A549 treated with CORT108297 at 1 μM for 4 hours (cell line): ENCODE measurements around the gene RGMA. TPM values are rescaled to one million over a fixed set of nuclear protein-coding genes. Genes with fewer than 3 reads are reported as not detected.

Source experiments
- total RNA-seq: library from RNA; stranded (reverse); fragments of 200-300 nt; extraction: Qiagen RNA extraction; gene quantifications from 5 replicates; pipeline ENCODE4 v1.2.3, GENCODE V29; 2022

The RGMA gene, protein sequence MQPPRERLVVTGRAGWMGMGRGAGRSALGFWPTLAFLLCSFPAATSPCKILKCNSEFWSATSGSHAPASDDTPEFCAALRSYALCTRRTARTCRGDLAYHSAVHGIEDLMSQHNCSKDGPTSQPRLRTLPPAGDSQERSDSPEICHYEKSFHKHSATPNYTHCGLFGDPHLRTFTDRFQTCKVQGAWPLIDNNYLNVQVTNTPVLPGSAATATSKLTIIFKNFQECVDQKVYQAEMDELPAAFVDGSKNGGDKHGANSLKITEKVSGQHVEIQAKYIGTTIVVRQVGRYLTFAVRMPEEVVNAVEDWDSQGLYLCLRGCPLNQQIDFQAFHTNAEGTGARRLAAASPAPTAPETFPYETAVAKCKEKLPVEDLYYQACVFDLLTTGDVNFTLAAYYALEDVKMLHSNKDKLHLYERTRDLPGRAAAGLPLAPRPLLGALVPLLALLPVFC
- 0.12 to 0.42 TPM (median 0.19 TPM) in 5 replicates for total RNA-seq

DNA sequence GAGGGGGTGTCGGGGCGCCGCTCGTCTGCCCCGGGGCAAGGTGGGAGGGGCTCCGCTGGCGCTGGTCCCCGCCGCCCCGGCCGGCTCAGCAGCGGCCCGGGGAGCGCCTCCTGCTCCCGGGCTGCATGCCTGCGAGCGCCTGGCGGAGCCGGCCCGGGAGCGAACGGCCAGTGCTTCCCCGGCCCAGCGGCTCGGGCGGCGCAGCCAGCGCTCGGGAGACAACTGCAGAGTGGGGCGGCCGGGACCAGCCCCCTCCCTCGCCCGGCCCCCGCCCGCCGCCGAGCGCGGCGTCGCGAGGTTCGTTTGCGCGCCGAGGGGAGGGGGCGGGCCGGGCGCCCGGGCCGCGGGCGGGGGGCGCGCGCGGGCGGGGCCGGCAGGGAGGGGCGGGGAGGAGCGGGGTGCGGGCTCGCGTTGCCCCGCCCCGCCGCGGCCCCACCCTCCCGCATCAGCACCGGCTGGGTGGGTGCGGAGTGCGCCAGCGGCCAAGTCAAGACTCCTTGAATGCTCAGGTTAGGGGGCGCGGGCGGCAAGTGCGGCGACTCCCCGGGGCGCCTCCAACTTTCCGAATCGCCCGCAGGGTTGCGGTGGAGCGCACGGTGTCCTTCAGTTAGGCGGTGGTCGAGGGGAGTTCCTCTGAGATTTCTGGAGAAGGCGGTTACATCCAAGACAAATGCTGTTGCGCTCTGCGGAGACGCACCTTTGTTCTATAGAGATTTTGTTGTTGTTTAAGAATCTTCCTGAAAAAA, at the start of gene RGMA:
RGMA (minus strand) TSS at position 231 of the 746 bp plus-strand sequence. CDS start 279 bp downstream, outside the sequence.

Other genes starting within 250 kb of the RGMA start
- gene CHD2, start 188.9 kb downstream of the RGMA start, total RNA-seq, result 26.4 to 31.0 TPM (median 29.2 TPM) in 5 replicates